Neural cell (in vitro differentiated cells): ENCODE measurements around the gene MLLT3. TPM values are rescaled to one million over a fixed set of nuclear protein-coding genes. Genes with fewer than 3 reads are reported as not detected.

Experiments
- H2AFZ ChIP-seq: fragments of 200-600, 300-800 bp; sonication (generic), shearing (Covaris generic); 2 replicates; pipeline ENCODE4 v1.6.0; 2014; ENCODE audit warnings: low read depth, mild to moderate bottlenecking, antibody characterized with exemption, low read length, moderate library complexity
- H3F3A ChIP-seq: fragments of 200-600 bp; shearing (Covaris generic); 2 replicates; pipeline ENCODE4 v1.6.1; 2016; ENCODE audit warnings: mild to moderate bottlenecking, moderate library complexity, mixed read lengths, antibody characterized with exemption, low read length; ENCODE audit not compliant: insufficient read depth, poor library complexity, severe bottlenecking
- H3K27ac ChIP-seq: fragments of 200-600, 300-800 bp; sonication (generic), shearing (Covaris generic); 2 replicates; pipeline ENCODE4 v1.5.1; 2014; ENCODE audit warnings: mild to moderate bottlenecking, low read length, moderate library complexity
- H3K27me3 ChIP-seq: fragments of 300-800, 200-600 bp; sonication (generic), shearing (Covaris generic); 2 replicates; pipeline ENCODE4 v1.6.0; 2014; ENCODE audit warnings: mild to moderate bottlenecking, low read depth, low read length, moderate library complexity; ENCODE audit not compliant: insufficient read depth
- H3K36me3 ChIP-seq: fragments of 300-800, 200-600 bp; sonication (generic), shearing (Covaris generic); 2 replicates; pipeline ENCODE4 v1.5.1; 2014; ENCODE audit warnings: mild to moderate bottlenecking, antibody characterized with exemption, low read length, moderate library complexity; ENCODE audit not compliant: insufficient read depth
- H3K4me2 ChIP-seq: fragments of 300-800, 200-600 bp; sonication (generic), shearing (Covaris generic); 2 replicates; pipeline ENCODE4 v1.6.0; 2014; ENCODE audit warnings: mild to moderate bottlenecking, low read length
- H3K4me3 ChIP-seq: fragments of 300-800, 200-600 bp; sonication (generic), shearing (Covaris generic); 2 replicates; pipeline ENCODE4 v1.5.1; 2014; ENCODE audit warnings: mild to moderate bottlenecking, low read length, moderate library complexity
- H3K79me2 ChIP-seq: fragments of 200-600 bp; shearing (Covaris generic); replicated peaks from 2 replicates; pipeline ENCODE4 v1.6.0; 2014; ENCODE audit warnings: mild to moderate bottlenecking, low read length, moderate library complexity; ENCODE audit not compliant: insufficient read depth
- H3K9ac ChIP-seq: fragments of 300-800, 200-600 bp; sonication (generic), shearing (Covaris generic); 2 replicates; pipeline ENCODE4 v1.6.1; 2016; ENCODE audit warnings: mild to moderate bottlenecking, low read length, mixed read lengths
- H3K9me2 ChIP-seq: fragments of 200-600 bp; shearing (Covaris generic); 2 replicates; pipeline ENCODE4 v1.6.1; 2016; ENCODE audit warnings: mild to moderate bottlenecking, low read length, mixed read lengths; ENCODE audit not compliant: insufficient read depth
- H3K9me3 ChIP-seq: fragments of 200-600, 300-800 bp; sonication (generic), shearing (Covaris generic); 2 replicates; pipeline ENCODE4 v1.6.1; 2016; ENCODE audit warnings: mild to moderate bottlenecking, mixed run types, low read length, moderate library complexity, mixed read lengths
- H4K20me1 ChIP-seq: fragments of 200-600 bp; shearing (Covaris generic); 2 replicates; pipeline ENCODE4 v1.6.1; 2016; ENCODE audit warnings: mild to moderate bottlenecking, mixed run types; ENCODE audit not compliant: insufficient read depth
- EP300 ChIP-seq: fragments of 450-650 bp; conservative IDR thresholded peaks from 2 replicates; pipeline ENCODE4 v1.6.1; 2014; ENCODE audit warnings: antibody characterized with exemption, mild to moderate bottlenecking, moderate library complexity; ENCODE audit not compliant: poor library complexity, severe bottlenecking
- EZH2 ChIP-seq: fragments of 200-600, 300-800 bp; shearing (Covaris generic), sonication (generic); IDR thresholded peaks from 2 replicates; pipeline ENCODE4 v1.6.1; 2014; ENCODE audit warnings: antibody characterized with exemption, low read length, borderline replicate concordance, mild to moderate bottlenecking; ENCODE audit not compliant: insufficient read depth, poor library complexity, severe bottlenecking
- MXI1 ChIP-seq: fragments of 450-650 bp; conservative IDR thresholded peaks from 2 replicates; pipeline ENCODE4 v1.6.1; 2014; ENCODE audit warnings: antibody characterized with exemption, mild to moderate bottlenecking; ENCODE audit not compliant: poor library complexity, severe bottlenecking
- POLR2AphosphoS5 ChIP-seq: IDR thresholded peaks from 2 replicates; pipeline ENCODE4 v1.6.1; 2012
- RAD21 ChIP-seq: fragments of 450-650 bp; conservative IDR thresholded peaks from 2 replicates; pipeline ENCODE4 v1.6.1; 2014; ENCODE audit warnings: antibody characterized with exemption, mild to moderate bottlenecking, moderate library complexity
- SMC3 ChIP-seq: fragments of 450-650 bp; conservative IDR thresholded peaks from 2 replicates; pipeline ENCODE4 v1.6.1; 2014; ENCODE audit warnings: antibody characterized with exemption, mild to moderate bottlenecking, moderate library complexity; ENCODE audit not compliant: poor library complexity
- TAF1 ChIP-seq: IDR thresholded peaks from 2 replicates; pipeline ENCODE4 v1.6.1; 2012; ENCODE audit warnings: low read depth
- polyA plus RNA-seq: library from polyadenylated mRNA; depleted of rRNA; stranded (reverse); fragments of >200 nt; gene quantifications from 2 replicates; pipeline ENCODE4 v1.2.3, GENCODE V29; 2014
- TF ChIP-seq, protein P1 (sequence below): IDR thresholded peaks from 2 replicates; pipeline ENCODE4 v1.6.1; 2012; ENCODE audit warnings: borderline replicate concordance
- TF ChIP-seq, protein P2 (sequence below): fragments of 450-650 bp; IDR thresholded peaks from 2 replicates; pipeline ENCODE4 v1.5.1; 2014; ENCODE audit warnings: antibody characterized with exemption, mild to moderate bottlenecking, moderate library complexity; ENCODE audit not compliant: poor library complexity, severe bottlenecking

The MLLT3 gene
- polyA plus RNA-seq, 1 donor from 2014 or later: 61.5 TPM

- no peaks in the 10 kb centered on the region for H3K9me3 ChIP-seq
- H3K9me2 ChIP-seq: no peaks in the 10 kb centered on the region
- H2AFZ ChIP-seq: no peak overlapping the region
- H3K36me3 ChIP-seq: no peaks in the 10 kb centered on the region
- no peaks in the 10 kb centered on the region for H3K27me3 ChIP-seq
- H3K27ac ChIP-seq: no peak overlapping the region
- peaks cover 13% of the 10 kb centered on the region for H3K79me2 ChIP-seq
- no peak overlapping the region for H3K9ac ChIP-seq
- no peak overlapping the region for H3K4me3 ChIP-seq
- no peaks in the 10 kb centered on the region for H3F3A ChIP-seq
- TF ChIP-seq SMC3 (no peak), RAD21 (no peak), TAF1 (no peak), MXI1 (no peak), POLR2AphosphoS5 (no peak), EP300 (no peak), EZH2 (no peak)
- TF ChIP-seq, protein P1, sequence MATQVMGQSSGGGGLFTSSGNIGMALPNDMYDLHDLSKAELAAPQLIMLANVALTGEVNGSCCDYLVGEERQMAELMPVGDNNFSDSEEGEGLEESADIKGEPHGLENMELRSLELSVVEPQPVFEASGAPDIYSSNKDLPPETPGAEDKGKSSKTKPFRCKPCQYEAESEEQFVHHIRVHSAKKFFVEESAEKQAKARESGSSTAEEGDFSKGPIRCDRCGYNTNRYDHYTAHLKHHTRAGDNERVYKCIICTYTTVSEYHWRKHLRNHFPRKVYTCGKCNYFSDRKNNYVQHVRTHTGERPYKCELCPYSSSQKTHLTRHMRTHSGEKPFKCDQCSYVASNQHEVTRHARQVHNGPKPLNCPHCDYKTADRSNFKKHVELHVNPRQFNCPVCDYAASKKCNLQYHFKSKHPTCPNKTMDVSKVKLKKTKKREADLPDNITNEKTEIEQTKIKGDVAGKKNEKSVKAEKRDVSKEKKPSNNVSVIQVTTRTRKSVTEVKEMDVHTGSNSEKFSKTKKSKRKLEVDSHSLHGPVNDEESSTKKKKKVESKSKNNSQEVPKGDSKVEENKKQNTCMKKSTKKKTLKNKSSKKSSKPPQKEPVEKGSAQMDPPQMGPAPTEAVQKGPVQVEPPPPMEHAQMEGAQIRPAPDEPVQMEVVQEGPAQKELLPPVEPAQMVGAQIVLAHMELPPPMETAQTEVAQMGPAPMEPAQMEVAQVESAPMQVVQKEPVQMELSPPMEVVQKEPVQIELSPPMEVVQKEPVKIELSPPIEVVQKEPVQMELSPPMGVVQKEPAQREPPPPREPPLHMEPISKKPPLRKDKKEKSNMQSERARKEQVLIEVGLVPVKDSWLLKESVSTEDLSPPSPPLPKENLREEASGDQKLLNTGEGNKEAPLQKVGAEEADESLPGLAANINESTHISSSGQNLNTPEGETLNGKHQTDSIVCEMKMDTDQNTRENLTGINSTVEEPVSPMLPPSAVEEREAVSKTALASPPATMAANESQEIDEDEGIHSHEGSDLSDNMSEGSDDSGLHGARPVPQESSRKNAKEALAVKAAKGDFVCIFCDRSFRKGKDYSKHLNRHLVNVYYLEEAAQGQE: no peak
- TF ChIP-seq, protein P2, sequence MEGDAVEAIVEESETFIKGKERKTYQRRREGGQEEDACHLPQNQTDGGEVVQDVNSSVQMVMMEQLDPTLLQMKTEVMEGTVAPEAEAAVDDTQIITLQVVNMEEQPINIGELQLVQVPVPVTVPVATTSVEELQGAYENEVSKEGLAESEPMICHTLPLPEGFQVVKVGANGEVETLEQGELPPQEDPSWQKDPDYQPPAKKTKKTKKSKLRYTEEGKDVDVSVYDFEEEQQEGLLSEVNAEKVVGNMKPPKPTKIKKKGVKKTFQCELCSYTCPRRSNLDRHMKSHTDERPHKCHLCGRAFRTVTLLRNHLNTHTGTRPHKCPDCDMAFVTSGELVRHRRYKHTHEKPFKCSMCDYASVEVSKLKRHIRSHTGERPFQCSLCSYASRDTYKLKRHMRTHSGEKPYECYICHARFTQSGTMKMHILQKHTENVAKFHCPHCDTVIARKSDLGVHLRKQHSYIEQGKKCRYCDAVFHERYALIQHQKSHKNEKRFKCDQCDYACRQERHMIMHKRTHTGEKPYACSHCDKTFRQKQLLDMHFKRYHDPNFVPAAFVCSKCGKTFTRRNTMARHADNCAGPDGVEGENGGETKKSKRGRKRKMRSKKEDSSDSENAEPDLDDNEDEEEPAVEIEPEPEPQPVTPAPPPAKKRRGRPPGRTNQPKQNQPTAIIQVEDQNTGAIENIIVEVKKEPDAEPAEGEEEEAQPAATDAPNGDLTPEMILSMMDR: no peak
- no peaks in the 10 kb centered on the region for H4K20me1 ChIP-seq
- H3K4me2 ChIP-seq: no peak overlapping the region
Observed at GRCh38 chr9:20417373-20418080, 204.8 kb downstream of the MLLT3 start.

DNA sequence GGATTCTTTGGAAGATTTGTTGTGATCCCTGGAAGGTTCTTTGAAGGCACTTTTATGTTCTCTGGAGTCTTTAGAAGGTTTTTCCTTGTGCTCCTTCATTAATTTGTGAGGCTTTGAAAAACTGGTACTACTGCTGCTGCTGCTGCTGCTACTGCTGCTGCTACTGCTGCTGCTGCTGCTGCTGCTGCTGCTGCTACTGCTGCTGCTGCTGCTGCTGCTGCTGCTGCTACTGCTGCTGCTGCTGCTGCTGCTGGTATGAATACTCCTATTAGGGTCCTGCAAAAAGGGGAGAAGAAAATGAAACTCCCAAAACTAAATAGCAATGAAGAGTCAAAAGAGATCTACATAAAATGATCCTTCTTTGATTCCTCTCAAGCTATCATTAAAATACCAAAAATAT is 208.1 kb downstream of the MLLT3 start:
- Histone ChIP-seq H3K27ac (no peak overlapping the region), H3K9me3 (no peaks in the 10 kb centered on the region), H3K4me2 (no peak overlapping the region), H3K4me3 (no peak overlapping the region), H3K9me2 (no peaks in the 10 kb centered on the region), H3K27me3 (no peaks in the 10 kb centered on the region), H4K20me1 (no peaks in the 10 kb centered on the region), H2AFZ (no peak overlapping the region), H3K9ac (no peak overlapping the region), H3F3A (no peaks in the 10 kb centered on the region), H3K36me3 (no peaks in the 10 kb centered on the region), H3K79me2 (peaks cover 10% of the 10 kb centered on the region)
- TF ChIP-seq EZH2 (no peak), TAF1 (no peak), RAD21 (no peak), POLR2AphosphoS5 (no peak), MXI1 (no peak), EP300 (no peak), SMC3 (no peak)
- TF ChIP-seq, protein P2: no peak
- TF ChIP-seq, protein P1: no peak
